ENCODE results near the gene MANBA.

GRCh38 chr4:102612210-102612609 is 148.6 kb downstream of the MANBA start:
- TF ChIP-seq CTCF (conservative IDR thresholded peaks at IDR 0.05; ENCODE audit: low read depth, low read length) = no peak
- TF ChIP-seq POLR2A (IDR thresholded peaks at IDR 0.05; ENCODE audit: low read depth, low read length) = no peak
- TF ChIP-seq RCOR1 (IDR thresholded peaks at IDR 0.05; ENCODE audit: insufficient replicate concordance, low read length) = no peak
- no peak for TF ChIP-seq RFX5 (IDR thresholded peaks at IDR 0.05; ENCODE audit: low read depth, low read length)
- TF ChIP-seq, protein P1, sequence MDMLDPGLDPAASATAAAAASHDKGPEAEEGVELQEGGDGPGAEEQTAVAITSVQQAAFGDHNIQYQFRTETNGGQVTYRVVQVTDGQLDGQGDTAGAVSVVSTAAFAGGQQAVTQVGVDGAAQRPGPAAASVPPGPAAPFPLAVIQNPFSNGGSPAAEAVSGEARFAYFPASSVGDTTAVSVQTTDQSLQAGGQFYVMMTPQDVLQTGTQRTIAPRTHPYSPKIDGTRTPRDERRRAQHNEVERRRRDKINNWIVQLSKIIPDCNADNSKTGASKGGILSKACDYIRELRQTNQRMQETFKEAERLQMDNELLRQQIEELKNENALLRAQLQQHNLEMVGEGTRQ (IDR thresholded peaks at IDR 0.05; ENCODE audit: low read depth, low read length) = no peak
- no peak for TF ChIP-seq RAD21 (IDR thresholded peaks at IDR 0.05; ENCODE audit: low read length)
- no peak for TF ChIP-seq BHLHE40 (IDR thresholded peaks at IDR 0.05; ENCODE audit: low read depth, low read length)
- TF ChIP-seq SMC3 (IDR thresholded peaks at IDR 0.05; ENCODE audit: low read depth, low read length) = no peak
- no peak for TF ChIP-seq MXI1 (IDR thresholded peaks at IDR 0.05; ENCODE audit: borderline replicate concordance, low read depth, low read length)
- no peak for TF ChIP-seq MAFK (IDR thresholded peaks at IDR 0.05; ENCODE audit: low read depth, low read length)
- no peak for TF ChIP-seq NFE2L2 (IDR thresholded peaks at IDR 0.05; ENCODE audit: low read depth, low read length)
- TF ChIP-seq CHD1 (IDR thresholded peaks at IDR 0.05; ENCODE audit: low read depth, low read length) = no peak
